HepG2 (cell line): ENCODE measurements around the gene ARHGEF40. TPM values are rescaled to one million over a fixed set of nuclear protein-coding genes. Genes with fewer than 3 reads are reported as not detected.

ENCODE experiments used
- AGO1 ChIP-seq: fragments of 200-400 bp; formaldehyde crosslinking; IDR thresholded peaks from 2 replicates; pipeline ENCODE4 v1.6.1; 2017; ENCODE audit warnings: mild to moderate bottlenecking, low read depth, low read length, moderate library complexity; ENCODE audit not compliant: poor library complexity, severe bottlenecking
- FIP1L1 ChIP-seq: fragments of 200-400 bp; formaldehyde crosslinking; IDR thresholded peaks from 2 replicates; pipeline ENCODE4 v1.6.1; 2018; ENCODE audit warnings: low read depth, mild to moderate bottlenecking, low read length, moderate library complexity, borderline replicate concordance; ENCODE audit not compliant: insufficient read depth
- HMG20B ChIP-seq: conservative IDR thresholded peaks from 2 replicates; pipeline ENCODE4 v1.6.1; 2016; ENCODE audit warnings: missing genetic modification reagents, missing compliant biosample characterization
- HMGXB3 ChIP-seq: sonication (generic); formaldehyde crosslinking; IDR thresholded peaks from 2 replicates; pipeline ENCODE4 v1.4.0; 2020; ENCODE audit warnings: missing genetic modification reagents, borderline replicate concordance
- MIER3 ChIP-seq: IDR thresholded peaks from 2 replicates; pipeline ENCODE4 v1.6.1; 2016; ENCODE audit warnings: missing compliant biosample characterization, borderline replicate concordance
- NPAS2 ChIP-seq: sonication (generic); formaldehyde crosslinking; IDR thresholded peaks from 2 replicates; pipeline ENCODE4 v1.8.0; 2022; ENCODE audit warnings: mild to moderate bottlenecking, missing genetic modification reagents, borderline replicate concordance
- TRAFD1 ChIP-seq: sonication (generic); formaldehyde crosslinking; IDR thresholded peaks from 2 replicates; pipeline ENCODE4 v1.5.1; 2020; ENCODE audit warnings: missing genetic modification reagents, mild to moderate bottlenecking, borderline replicate concordance
- U2AF1 ChIP-seq: fragments of 200-400 bp; formaldehyde crosslinking; optimal IDR thresholded peaks from 2 replicates; pipeline ENCODE3; 2017; ENCODE audit warnings: mild to moderate bottlenecking, low read depth, low read length
- ZNF33B ChIP-seq: sonication (generic); formaldehyde crosslinking; IDR thresholded peaks from 2 replicates; pipeline ENCODE4 v1.5.1; 2020; ENCODE audit warnings: mild to moderate bottlenecking, missing genetic modification reagents
- ZNF609 ChIP-seq: sonication (generic); formaldehyde crosslinking; IDR thresholded peaks from 2 replicates; pipeline ENCODE4 v1.4.0; 2020; ENCODE audit warnings: mild to moderate bottlenecking, missing genetic modification reagents, borderline replicate concordance
- polyA plus RNA-seq, 8 experiments: library from polyadenylated mRNA; depleted of rRNA in 3 of 8; stranded (reverse) in 7 of 8; unstranded in 1 of 8; fragments of >200 nt; fragmentation: Illumina TruSeq in 4 of 8; extraction: Trizol in 4 of 8; gene quantifications; 2 replicates each; pipeline versions ENCODE4 v1.2.1 to v1.2.3, GENCODE V29; 2011 to 2016; ENCODE audit warnings: low read depth in 4 of 8, missing spikeins in 1 of 8, mixed read lengths in 1 of 8; ENCODE audit not compliant: insufficient read depth in 1 of 8
- total RNA-seq, 5 experiments: library from RNA; depleted of rRNA; stranded (reverse); fragments of >200 nt; fragmentation: Illumina TruSeq; extraction: Trizol; gene quantifications; 2 replicates each; pipeline ENCODE4 v1.2.3, GENCODE V29; 2016; ENCODE audit warnings: low read depth in 1 of 5
- TF ChIP-seq, protein P1 (sequence below): sonication (generic); formaldehyde crosslinking; IDR thresholded peaks from 2 replicates; pipeline ENCODE4 v1.4.0; 2020; ENCODE audit warnings: missing genetic modification reagents, borderline replicate concordance

The ARHGEF40 gene
- total and polyA plus RNA-seq, 2 of the 13 experiments (the other 11 are each of a cell fraction or from before 2014, with no cell fraction given), result 28.1 to 78.1 TPM

DNA sequence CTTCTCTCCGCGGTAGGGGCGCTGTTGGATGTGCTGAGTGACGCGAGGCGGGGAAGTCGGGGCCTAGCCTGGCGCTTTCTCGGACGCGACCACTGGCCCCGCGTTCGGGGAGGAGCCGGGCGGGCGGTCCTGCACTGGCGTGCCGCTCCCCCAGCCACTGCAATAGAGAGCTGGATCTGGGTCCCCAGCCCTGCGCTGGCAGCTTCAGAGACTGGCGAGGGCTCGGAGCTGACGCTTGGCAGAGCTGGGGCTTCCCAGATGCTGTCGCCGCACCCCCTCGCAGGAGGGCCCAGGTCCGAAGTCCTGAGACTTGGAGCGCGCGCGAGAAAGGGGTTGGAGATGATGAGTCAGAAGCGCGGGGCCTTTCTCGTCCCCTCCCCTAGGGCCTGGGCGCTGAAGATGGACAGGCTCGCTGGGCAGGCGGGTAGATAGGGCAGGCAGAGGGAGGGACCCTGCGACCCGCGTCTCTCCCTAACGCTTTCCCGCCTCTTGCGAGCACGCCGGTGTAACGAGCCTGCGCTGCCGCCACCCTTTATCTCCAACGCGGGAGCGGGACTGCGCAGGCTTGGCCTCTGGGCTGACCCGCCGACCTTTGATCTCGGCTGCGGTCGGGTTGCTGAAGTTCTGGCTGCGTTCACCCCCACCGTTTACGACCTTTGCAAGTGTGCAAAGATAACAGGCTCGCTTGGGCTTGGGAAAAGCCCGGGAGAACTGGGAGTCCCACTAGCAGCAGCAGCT is 33.8 kb downstream of the ARHGEF40 start (continued):
- peak; percentile 91 for TF ChIP-seq MIER3 (CRISPR knock-in tag)
- TF ChIP-seq FIP1L1, result peak; percentile 97
- peak; percentile 100 for TF ChIP-seq U2AF1
- TF ChIP-seq TRAFD1, result peak; percentile 99; the same call in 1 of the 2 replicates
- peak; percentile 88 for TF ChIP-seq AGO1
- TF ChIP-seq ZNF609 (CRISPR knock-in tag), result peak; percentile 87
- peak; percentile 80 for TF ChIP-seq HMGXB3 (CRISPR knock-in tag)
- no peak for TF ChIP-seq NPAS2 (CRISPR knock-in tag)
- TF ChIP-seq, protein P1, sequence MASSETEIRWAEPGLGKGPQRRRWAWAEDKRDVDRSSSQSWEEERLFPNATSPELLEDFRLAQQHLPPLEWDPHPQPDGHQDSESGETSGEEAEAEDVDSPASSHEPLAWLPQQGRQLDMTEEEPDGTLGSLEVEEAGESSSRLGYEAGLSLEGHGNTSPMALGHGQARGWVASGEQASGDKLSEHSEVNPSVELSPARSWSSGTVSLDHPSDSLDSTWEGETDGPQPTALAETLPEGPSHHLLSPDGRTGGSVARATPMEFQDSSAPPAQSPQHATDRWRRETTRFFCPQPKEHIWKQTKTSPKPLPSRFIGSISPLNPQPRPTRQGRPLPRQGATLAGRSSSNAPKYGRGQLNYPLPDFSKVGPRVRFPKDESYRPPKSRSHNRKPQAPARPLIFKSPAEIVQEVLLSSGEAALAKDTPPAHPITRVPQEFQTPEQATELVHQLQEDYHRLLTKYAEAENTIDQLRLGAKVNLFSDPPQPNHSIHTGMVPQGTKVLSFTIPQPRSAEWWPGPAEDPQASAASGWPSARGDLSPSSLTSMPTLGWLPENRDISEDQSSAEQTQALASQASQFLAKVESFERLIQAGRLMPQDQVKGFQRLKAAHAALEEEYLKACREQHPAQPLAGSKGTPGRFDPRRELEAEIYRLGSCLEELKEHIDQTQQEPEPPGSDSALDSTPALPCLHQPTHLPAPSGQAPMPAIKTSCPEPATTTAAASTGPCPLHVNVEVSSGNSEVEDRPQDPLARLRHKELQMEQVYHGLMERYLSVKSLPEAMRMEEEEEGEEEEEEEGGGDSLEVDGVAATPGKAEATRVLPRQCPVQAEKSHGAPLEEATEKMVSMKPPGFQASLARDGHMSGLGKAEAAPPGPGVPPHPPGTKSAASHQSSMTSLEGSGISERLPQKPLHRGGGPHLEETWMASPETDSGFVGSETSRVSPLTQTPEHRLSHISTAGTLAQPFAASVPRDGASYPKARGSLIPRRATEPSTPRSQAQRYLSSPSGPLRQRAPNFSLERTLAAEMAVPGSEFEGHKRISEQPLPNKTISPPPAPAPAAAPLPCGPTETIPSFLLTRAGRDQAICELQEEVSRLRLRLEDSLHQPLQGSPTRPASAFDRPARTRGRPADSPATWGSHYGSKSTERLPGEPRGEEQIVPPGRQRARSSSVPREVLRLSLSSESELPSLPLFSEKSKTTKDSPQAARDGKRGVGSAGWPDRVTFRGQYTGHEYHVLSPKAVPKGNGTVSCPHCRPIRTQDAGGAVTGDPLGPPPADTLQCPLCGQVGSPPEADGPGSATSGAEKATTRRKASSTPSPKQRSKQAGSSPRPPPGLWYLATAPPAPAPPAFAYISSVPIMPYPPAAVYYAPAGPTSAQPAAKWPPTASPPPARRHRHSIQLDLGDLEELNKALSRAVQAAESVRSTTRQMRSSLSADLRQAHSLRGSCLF (CRISPR knock-in tag), result peak; percentile 79; the same call in 1 of the 2 replicates
- TF ChIP-seq ZNF33B, result peak; percentile 70
- TF ChIP-seq HMG20B (CRISPR knock-in tag), result peak; percentile 61
